ENCODE results near the gene EHD4. TPM values are rescaled to one million over a fixed set of nuclear protein-coding genes. Genes with fewer than 3 reads are reported as not detected.

The EHD4 gene
- total RNA-seq, 3 donors from 2014 or later, result 26.4 to 39.0 (median 35.0) TPM

- H3K4me3 ChIP-seq, result no peak overlapping the region
- peaks cover 12% of the 10 kb centered on the region for H3K4me1 ChIP-seq (ENCODE audit: low read depth)
- no peak for DNase-seq
- no peak for ATAC-seq
- intact Hi-C loops (cut with DNase I, micrococcal nuclease), result no loop called here
- TF ChIP-seq, protein P1, sequence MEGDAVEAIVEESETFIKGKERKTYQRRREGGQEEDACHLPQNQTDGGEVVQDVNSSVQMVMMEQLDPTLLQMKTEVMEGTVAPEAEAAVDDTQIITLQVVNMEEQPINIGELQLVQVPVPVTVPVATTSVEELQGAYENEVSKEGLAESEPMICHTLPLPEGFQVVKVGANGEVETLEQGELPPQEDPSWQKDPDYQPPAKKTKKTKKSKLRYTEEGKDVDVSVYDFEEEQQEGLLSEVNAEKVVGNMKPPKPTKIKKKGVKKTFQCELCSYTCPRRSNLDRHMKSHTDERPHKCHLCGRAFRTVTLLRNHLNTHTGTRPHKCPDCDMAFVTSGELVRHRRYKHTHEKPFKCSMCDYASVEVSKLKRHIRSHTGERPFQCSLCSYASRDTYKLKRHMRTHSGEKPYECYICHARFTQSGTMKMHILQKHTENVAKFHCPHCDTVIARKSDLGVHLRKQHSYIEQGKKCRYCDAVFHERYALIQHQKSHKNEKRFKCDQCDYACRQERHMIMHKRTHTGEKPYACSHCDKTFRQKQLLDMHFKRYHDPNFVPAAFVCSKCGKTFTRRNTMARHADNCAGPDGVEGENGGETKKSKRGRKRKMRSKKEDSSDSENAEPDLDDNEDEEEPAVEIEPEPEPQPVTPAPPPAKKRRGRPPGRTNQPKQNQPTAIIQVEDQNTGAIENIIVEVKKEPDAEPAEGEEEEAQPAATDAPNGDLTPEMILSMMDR (IDR thresholded peaks at IDR 0.05), result no peak
- no peaks in the 10 kb centered on the region for H3K9me3 ChIP-seq
- no peaks in the 10 kb centered on the region for H3K36me3 ChIP-seq (ENCODE audit: low read depth)
Measured at GRCh38 chr15:41918506-41919126, 53.7 kb downstream of the EHD4 start.

- ATAC-seq, result peak; percentile 91
Measured at GRCh38 chr15:41917767-41918430, 54.5 kb downstream of the EHD4 start.

GRCh38 chr15:41915255-41915994, 56.9 kb downstream of the EHD4 start:
- TF ChIP-seq, protein P1 (IDR thresholded peaks at IDR 0.05), result no peak
- intact Hi-C loops (cut with DNase I, micrococcal nuclease), result no loop called here
- Histone ChIP-seq H3K4me3 (no peak overlapping the region), H3K36me3 (ENCODE audit: low read depth) (no peaks in the 10 kb centered on the region), H3K4me1 (ENCODE audit: low read depth) (peaks cover 3% of the 10 kb centered on the region), H3K9me3 (no peaks in the 10 kb centered on the region)
- ATAC-seq (no peak), DNase-seq (no peak)

More at GRCh38 chr15:41917767-41918430, 54.5 kb downstream of the EHD4 start:
- DNase-seq, result no peak
- TF ChIP-seq, protein P1 (IDR thresholded peaks at IDR 0.05), result no peak
- Histone ChIP-seq H3K36me3 (ENCODE audit: low read depth) (no peaks in the 10 kb centered on the region), H3K9me3 (no peaks in the 10 kb centered on the region), H3K4me1 (ENCODE audit: low read depth) (peaks cover 12% of the 10 kb centered on the region), H3K4me3 (no peak overlapping the region)
- intact Hi-C loops (cut with DNase I, micrococcal nuclease), result no loop called here

DNA sequence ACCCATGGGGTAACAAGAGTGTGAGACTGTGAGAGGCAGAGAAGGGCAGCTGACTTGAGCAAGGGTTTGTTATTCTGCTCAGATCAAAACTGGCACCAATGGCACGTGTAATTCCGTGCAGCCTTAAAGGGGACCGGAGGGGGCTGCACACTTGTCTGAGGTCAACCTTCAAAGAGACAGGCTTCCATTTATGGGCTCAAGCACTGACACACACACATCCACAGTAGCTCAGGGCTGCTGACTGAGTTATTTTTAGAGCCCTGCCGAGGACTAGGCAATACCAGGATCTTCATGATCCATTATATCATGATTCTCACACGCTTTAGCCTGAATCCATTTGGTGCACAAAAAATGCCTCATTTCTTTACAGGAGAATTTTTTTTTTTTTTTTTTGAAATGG, 57.9 kb downstream of the EHD4 start:
- ATAC-seq, result no peak
- intact Hi-C loops (cut with DNase I, micrococcal nuclease), result no loop called here
- no peaks in the 10 kb centered on the region for H3K4me1 ChIP-seq (ENCODE audit: low read depth)
- H3K9me3 ChIP-seq, result no peaks in the 10 kb centered on the region
- H3K36me3 ChIP-seq (ENCODE audit: low read depth), result no peaks in the 10 kb centered on the region
- no peak for DNase-seq
- TF ChIP-seq, protein P1 (IDR thresholded peaks at IDR 0.05), result no peak
- no peak overlapping the region for H3K4me3 ChIP-seq

- no peak for ATAC-seq
Measured at GRCh38 chr15:41913256-41913655, 59.1 kb downstream of the EHD4 start.

More at GRCh38 chr15:41913256-41913655, 59.1 kb downstream of the EHD4 start:
- Histone ChIP-seq H3K4me3 (no peak overlapping the region), H3K36me3 (ENCODE audit: low read depth) (peaks cover 3% of the 10 kb centered on the region), H3K4me1 (ENCODE audit: low read depth) (no peaks in the 10 kb centered on the region), H3K9me3 (no peaks in the 10 kb centered on the region)
- intact Hi-C loops (cut with DNase I, micrococcal nuclease), result no loop called here
- TF ChIP-seq, protein P1 (IDR thresholded peaks at IDR 0.05), result no peak
- DNase-seq, result no peak
